NCI-H2227 treated with DMSO at 0.1 percent for 48 hours (cell line): Measurements from ENCODE around the gene SVBP.

Experiments used
- DNase-seq: peaks from one replicate; lab custom pipeline; 2025; lab: John Stamatoyannopoulos, UW

Gene SVBP

DNA sequence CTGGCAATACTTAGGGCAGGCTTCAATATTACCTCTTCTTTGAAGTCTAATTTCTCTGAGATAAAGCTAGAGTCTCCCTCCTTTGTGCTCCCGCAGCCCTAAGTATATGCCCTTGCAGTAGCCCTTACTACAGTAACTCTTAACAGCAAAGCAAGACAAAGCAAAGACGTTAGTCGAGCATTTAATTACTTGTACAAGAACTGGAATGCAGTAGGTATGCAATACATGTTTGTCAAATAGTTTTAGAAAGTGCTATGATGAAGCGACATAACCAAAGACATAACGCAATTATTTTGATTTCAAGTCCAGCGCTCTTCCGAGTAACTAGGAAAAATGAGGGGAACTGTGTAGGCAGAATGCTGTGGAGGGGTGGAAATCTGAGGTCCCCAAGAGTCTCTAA lies 51.9 kb downstream of the SVBP start:
- DNase-seq: no peak

DNA sequence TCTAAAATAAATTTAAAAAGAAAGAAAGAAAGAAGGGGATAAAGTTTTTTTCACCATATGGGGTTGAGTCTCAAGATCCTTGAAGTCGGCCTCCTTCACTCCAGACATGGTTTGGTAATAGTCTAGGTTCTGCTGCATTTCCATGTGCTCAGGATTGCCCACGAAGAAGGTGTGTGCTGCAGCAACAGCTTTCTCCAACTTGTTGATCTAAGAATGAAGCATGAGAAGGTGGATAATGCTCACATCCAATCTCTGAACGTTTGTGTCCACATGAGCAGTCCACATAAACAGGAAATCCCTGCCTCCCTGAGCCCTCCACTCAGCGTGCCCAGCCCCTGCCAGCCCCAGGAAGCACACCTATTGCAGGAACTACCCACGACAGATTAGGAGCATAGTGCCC lies 54.9 kb downstream of the SVBP start:
- no peak for DNase-seq

GRCh38 chr1:42761567-42761966 lies 55.6 kb downstream of the SVBP start:
- DNase-seq: no peak

GRCh38 chr1:42759114-42759513 lies 58.1 kb downstream of the SVBP start:
- DNase-seq: no peak

GRCh38 chr1:42758641-42759040 lies 58.6 kb downstream of the SVBP start:
- no peak for DNase-seq

DNA sequence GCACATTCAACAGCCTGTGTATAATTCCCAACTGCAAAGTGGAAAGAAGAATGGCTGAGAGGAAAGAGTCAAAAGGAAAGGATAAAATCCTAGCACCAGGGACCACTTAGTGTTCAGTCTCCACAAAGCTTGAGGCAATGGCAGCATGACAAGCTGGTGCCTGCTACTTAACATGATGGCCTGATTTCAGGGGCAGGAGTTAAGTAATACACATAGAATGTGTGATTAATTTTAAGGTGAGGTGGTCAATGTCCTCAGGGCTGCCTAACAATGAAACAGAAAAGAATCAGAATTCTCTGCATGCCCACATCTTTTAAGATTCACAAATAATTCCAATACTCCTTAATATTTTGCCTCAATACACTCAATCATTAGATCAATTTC lies 59.3 kb downstream of the SVBP start:
- no peak for DNase-seq
